Transverse colon (tissue), 4 donors: ENCODE results near the gene METTL13. TPM values are rescaled to one million over a fixed set of nuclear protein-coding genes. Genes with fewer than 3 reads are reported as not detected.

ENCODE experiments used
- DNase-seq: peaks from one replicate; pipeline ENCODE4 v3.0.0-alpha.2; 2019
- H3K27ac ChIP-seq, 4 donors: fragments of 200-600 bp; sonication (generic); 2 replicates each; pipeline ENCODE4 v1.5.1; 2016 to 2018; ENCODE audit warnings: inconsistent platforms in 4 of 4
- H3K27me3 ChIP-seq: fragments of 200-600 bp; sonication (generic); 2 replicates; pipeline ENCODE4 v1.5.1; 2017; ENCODE audit warnings: inconsistent platforms
- H3K36me3 ChIP-seq, 4 donors: fragments of 200-600 bp; sonication (generic); 2 replicates each; pipeline ENCODE4 v1.5.1; 2017 to 2019; ENCODE audit warnings: inconsistent platforms in 4 of 4
- H3K4me1 ChIP-seq, 4 donors: fragments of 200-600 bp; sonication (generic); 2 replicates each; pipeline ENCODE4 v1.5.1; 2017 to 2020; ENCODE audit warnings: inconsistent platforms in 4 of 4
- H3K4me3 ChIP-seq, 4 donors: fragments of 200-600 bp; sonication (generic); 1 replicate in 1 of 4; 2 replicates in 3 of 4; pipeline versions ENCODE4 v1.5.1 to v1.6.1; 2017 to 2019; ENCODE audit warnings: inconsistent platforms in 4 of 4
- H3K9me3 ChIP-seq, 2 donors: fragments of 200-600 bp; sonication (generic); 2 replicates each; pipeline ENCODE4 v1.5.1; 2017 to 2019; ENCODE audit warnings: inconsistent platforms in 2 of 2
- EP300 ChIP-seq: sonication (generic); formaldehyde crosslinking; IDR thresholded peaks from one replicate; pipeline ENCODE4 v1.6.1; 2017; ENCODE audit warnings: antibody characterized with exemption, low read depth
- POLR2A ChIP-seq: fragments of 450-650 bp; IDR thresholded peaks from one replicate; pipeline ENCODE4 v1.6.1; 2016; ENCODE audit warnings: antibody characterized with exemption, mild to moderate bottlenecking, moderate library complexity
- POLR2AphosphoS5 ChIP-seq, 3 donors: sonication (generic); formaldehyde crosslinking; IDR thresholded peaks; one replicate each; pipeline ENCODE4 v1.6.1; 2016; ENCODE audit warnings: antibody characterized with exemption in 3 of 3
- WGBS, 2 donors: methylation state at CpG; one replicate each; pipeline ENCODE4 v1.1.5; 2018; ENCODE audit warnings: low coverage in 1 of 2; 5-methylcytosine and 5-hydroxymethylcytosine counted together
- in situ Hi-C, 4 donors: fragments of 200-750 bp; cut with MboI; loops; one replicate each; pipeline versions ENCODE4 v1.15.0 to v1.15.1; 2017; ENCODE audit warnings: low sequenced_read_pairs in 3 of 4, low pct_ligation_motif_present in 1 of 4, low pct_unique_long_range_greater_than_20kb in 1 of 4
- intact Hi-C: fragments of 100-400 bp; cut with DNase I; formaldehyde crosslinking; loops from one replicate; pipeline ENCODE4 v1.15.1; 2023; ENCODE audit warnings: low total_unique reads
- total RNA-seq, 4 donors: library from RNA; depleted of rRNA; stranded (reverse); fragments of >200 nt; gene quantifications; one replicate each; pipeline ENCODE4 v1.1.0, GENCODE V29; 2016
- TF ChIP-seq, protein P1 (sequence below), 5 experiments: fragments of 200-600 bp in 3 of 5; fragments of 450-650 bp in 2 of 5; sonication (generic) in 3 of 5; IDR thresholded peaks; 1 replicate in 2 of 5; 2 replicates in 3 of 5; pipeline ENCODE4 v1.5.1; 2016 to 2017; ENCODE audit warnings: antibody characterized with exemption in 5 of 5, inconsistent platforms in 3 of 5, mild to moderate bottlenecking in 2 of 5, moderate library complexity in 1 of 5

The METTL13 gene
- total RNA-seq, 4 donors from 2014 or later = 10.5 to 80.8 (median 25.8) TPM

DNA sequence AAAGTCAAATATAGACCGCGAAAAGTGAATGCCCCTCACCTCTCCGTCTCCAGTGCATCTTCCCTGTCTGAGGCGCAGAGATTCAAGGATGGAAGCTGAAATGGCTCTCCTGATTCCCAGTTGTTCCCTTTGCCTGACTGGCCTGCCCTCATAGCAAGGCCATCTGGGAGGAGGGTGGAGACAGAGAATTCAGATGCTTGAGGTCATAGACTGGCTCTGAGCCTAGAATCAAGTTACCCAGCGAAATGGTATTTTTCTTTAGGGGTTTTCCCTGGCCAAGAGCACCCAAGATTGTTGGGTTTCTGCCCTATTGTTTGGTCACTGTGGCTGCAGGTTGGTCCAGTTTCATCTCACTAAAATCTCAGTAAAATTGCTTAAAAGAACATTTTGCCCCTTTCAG, 7.2 kb downstream of the METTL13 start:
- Histone ChIP-seq H3K36me3 (peaks cover 0 to 70% (median 34%) of the 10 kb centered on the region in 4 donors), H3K4me1 (peaks cover 0 to 17% (median 10%) of the 10 kb centered on the region in 4 donors), H3K9me3 (no peaks in the 10 kb centered on the region), H3K4me3 (no peak overlapping the region), H3K27ac (no peak overlapping the region), H3K27me3 (no peaks in the 10 kb centered on the region)
- in situ Hi-C loops = loop anchor here in 1 of 4 donors (25.0 kb wide), 1 partner anchor 649 kb away; the partner anchor contains the start of gene PIGC
- intact Hi-C loops = loop anchor here (10.0 kb wide), 1 partner anchor 144 kb away; no protein-coding TSS in a partner anchor
- WGBS, 2 donors = 87 to 100% methylated on average over 2 to 5 of the region's 5 CpGs
- TF ChIP-seq POLR2AphosphoS5 (IDR thresholded peaks at IDR 0.05) (no peak), EP300 (no peak), POLR2A (no peak)
- TF ChIP-seq, protein P1, sequence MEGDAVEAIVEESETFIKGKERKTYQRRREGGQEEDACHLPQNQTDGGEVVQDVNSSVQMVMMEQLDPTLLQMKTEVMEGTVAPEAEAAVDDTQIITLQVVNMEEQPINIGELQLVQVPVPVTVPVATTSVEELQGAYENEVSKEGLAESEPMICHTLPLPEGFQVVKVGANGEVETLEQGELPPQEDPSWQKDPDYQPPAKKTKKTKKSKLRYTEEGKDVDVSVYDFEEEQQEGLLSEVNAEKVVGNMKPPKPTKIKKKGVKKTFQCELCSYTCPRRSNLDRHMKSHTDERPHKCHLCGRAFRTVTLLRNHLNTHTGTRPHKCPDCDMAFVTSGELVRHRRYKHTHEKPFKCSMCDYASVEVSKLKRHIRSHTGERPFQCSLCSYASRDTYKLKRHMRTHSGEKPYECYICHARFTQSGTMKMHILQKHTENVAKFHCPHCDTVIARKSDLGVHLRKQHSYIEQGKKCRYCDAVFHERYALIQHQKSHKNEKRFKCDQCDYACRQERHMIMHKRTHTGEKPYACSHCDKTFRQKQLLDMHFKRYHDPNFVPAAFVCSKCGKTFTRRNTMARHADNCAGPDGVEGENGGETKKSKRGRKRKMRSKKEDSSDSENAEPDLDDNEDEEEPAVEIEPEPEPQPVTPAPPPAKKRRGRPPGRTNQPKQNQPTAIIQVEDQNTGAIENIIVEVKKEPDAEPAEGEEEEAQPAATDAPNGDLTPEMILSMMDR (IDR thresholded peaks at IDR 0.05) = no peak
- DNase-seq = no peak

GRCh38 chr1:171790318-171790717, 8.9 kb downstream of the METTL13 start:
- Histone ChIP-seq H3K9me3 (no peaks in the 10 kb centered on the region), H3K36me3 (peaks cover 0 to 82% (median 38%) of the 10 kb centered on the region in 4 donors), H3K27me3 (no peaks in the 10 kb centered on the region), H3K27ac (no peak overlapping the region), H3K4me3 (no peak overlapping the region), H3K4me1 (peaks cover 0 to 1% (median under 1%) of the 10 kb centered on the region in 4 donors)
- TF ChIP-seq, protein P1 (IDR thresholded peaks at IDR 0.05) = no peak
- TF ChIP-seq POLR2A (no peak), POLR2AphosphoS5 (IDR thresholded peaks at IDR 0.05) (no peak), EP300 (no peak)
- in situ Hi-C loops (loop anchor here in 1 of 4 donors (25.0 kb wide), 1 partner anchor 647 kb away; the partner anchor contains the start of gene PIGC), intact Hi-C loops (no loop called here)
- 92 to 100% methylated on average over 5 to 6 of the region's 6 CpGs for WGBS, 2 donors
- no peak for DNase-seq

GRCh38 chr1:171792656-171793369, 11.4 kb downstream of the METTL13 start:
- Histone ChIP-seq H3K4me3 (no peak overlapping the region), H3K9me3 (no peaks in the 10 kb centered on the region), H3K27ac (no peak overlapping the region), H3K4me1 (no peaks in the 10 kb centered on the region), H3K36me3 (peaks cover 0 to 74% (median 33%) of the 10 kb centered on the region in 4 donors), H3K27me3 (no peaks in the 10 kb centered on the region)
- DNase-seq = no peak
- TF ChIP-seq POLR2A (no peak), EP300 (no peak), POLR2AphosphoS5 (IDR thresholded peaks at IDR 0.05) (no peak)
- TF ChIP-seq, protein P1 (IDR thresholded peaks at IDR 0.05) = no peak
- intact Hi-C loops = no loop called here
- WGBS, 2 donors = 88 to 90% methylated on average over 5 to 7 of the region's 7 CpGs
- in situ Hi-C loops = loop anchor here in 1 of 4 donors (25.0 kb wide), 1 partner anchor 644 kb away; the partner anchor contains the start of gene PIGC

- TF ChIP-seq POLR2A = no peak
- TF ChIP-seq, protein P1 (IDR thresholded peaks at IDR 0.05) = no peak
- intact Hi-C loops (no loop called here), in situ Hi-C loops (loop anchor here in 1 of 4 donors (25.0 kb wide), 1 partner anchor 644 kb away; the partner anchor contains the start of gene PIGC)
- no peak overlapping the region for H3K4me3 ChIP-seq
- H3K27me3 ChIP-seq = no peaks in the 10 kb centered on the region
- no peaks in the 10 kb centered on the region for H3K4me1 ChIP-seq
- no peak overlapping the region for H3K27ac ChIP-seq
- 100% methylated on average over 1 of the region's 1 CpG for WGBS, 2 donors
- no peaks in the 10 kb centered on the region for H3K9me3 ChIP-seq
- DNase-seq = no peak
- peaks cover 0 to 66% (median 29%) of the 10 kb centered on the region in 4 donors for H3K36me3 ChIP-seq
These were observed 12.2 kb downstream of the METTL13 start for GRCh38 chr1:171793636-171794035.
